ENCODE measurements around the gene HIBADH.

Gene HIBADH

GRCh38 chr7:27533652-27534081 lies 129.0 kb downstream of the HIBADH start:
- H3K27ac ChIP-seq (ENCODE audit: insufficient read depth, low read depth, low read length, poor library complexity, severe bottlenecking) = no peak overlapping the region
- 87 to 91% methylated on average over 4 to 6 of the region's 6 CpGs for WGBS, 2 experiments
- H3K27me3 ChIP-seq (ENCODE audit: control insufficient read depth, insufficient read depth, low read length, poor library complexity, severe bottlenecking) = no peaks in the 10 kb centered on the region
- H3K36me3 ChIP-seq (ENCODE audit: control insufficient read depth, insufficient read depth, low read length) = peaks cover 11% of the 10 kb centered on the region
- no peak overlapping the region for H3K4me3 ChIP-seq (ENCODE audit: insufficient read depth, low read depth, low read length)
- H3K4me1 ChIP-seq (ENCODE audit: control insufficient read depth, insufficient read depth, low read length) = no peaks in the 10 kb centered on the region
- no peaks in the 10 kb centered on the region for H3K9me3 ChIP-seq (ENCODE audit: control insufficient read depth, low read length)

DNA sequence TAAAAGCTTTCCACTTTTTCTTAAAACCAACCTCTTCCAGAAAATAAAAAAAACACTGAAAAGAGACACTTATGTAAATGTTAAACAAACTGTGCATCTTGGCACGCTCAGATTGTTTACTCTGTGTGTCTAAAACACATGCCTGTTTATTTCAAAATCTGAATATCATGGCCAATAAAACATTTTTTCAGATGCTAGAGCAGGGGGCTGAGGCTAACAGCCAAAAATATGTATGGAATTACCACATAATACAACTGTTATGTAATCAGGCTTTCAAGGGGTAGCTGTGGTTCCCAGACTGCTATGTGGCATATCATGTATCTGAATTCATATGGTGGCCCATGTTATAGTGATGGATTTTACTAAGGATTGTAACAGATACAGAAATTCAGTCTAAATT lies 130.4 kb downstream of the HIBADH start:
- H3K9me3 ChIP-seq (ENCODE audit: control insufficient read depth, low read length) = no peaks in the 10 kb centered on the region
- WGBS, 2 experiments = 100% methylated on average over 1 of the region's 1 CpG
- no peaks in the 10 kb centered on the region for H3K4me1 ChIP-seq (ENCODE audit: control insufficient read depth, insufficient read depth, low read length)
- H3K27me3 ChIP-seq (ENCODE audit: control insufficient read depth, insufficient read depth, low read length, poor library complexity, severe bottlenecking) = no peaks in the 10 kb centered on the region
- no peak overlapping the region for H3K27ac ChIP-seq (ENCODE audit: insufficient read depth, low read depth, low read length, poor library complexity, severe bottlenecking)
- no peak overlapping the region for H3K4me3 ChIP-seq (ENCODE audit: insufficient read depth, low read depth, low read length)
- peaks cover 13% of the 10 kb centered on the region for H3K36me3 ChIP-seq (ENCODE audit: control insufficient read depth, insufficient read depth, low read length)

GRCh38 chr7:27527348-27527714 lies 135.4 kb downstream of the HIBADH start:
- Histone ChIP-seq H3K36me3 (ENCODE audit: control insufficient read depth, insufficient read depth, low read length) (peaks cover 13% of the 10 kb centered on the region), H3K9me3 (ENCODE audit: control insufficient read depth, low read length) (no peaks in the 10 kb centered on the region), H3K27me3 (ENCODE audit: control insufficient read depth, insufficient read depth, low read length, poor library complexity, severe bottlenecking) (no peaks in the 10 kb centered on the region), H3K27ac (ENCODE audit: insufficient read depth, low read depth, low read length, poor library complexity, severe bottlenecking) (no peak overlapping the region), H3K4me3 (ENCODE audit: insufficient read depth, low read depth, low read length) (no peak overlapping the region), H3K4me1 (ENCODE audit: control insufficient read depth, insufficient read depth, low read length) (no peaks in the 10 kb centered on the region)
- 36 to 45% methylated on average over 2 of the region's 2 CpGs for WGBS, 2 experiments

DNA sequence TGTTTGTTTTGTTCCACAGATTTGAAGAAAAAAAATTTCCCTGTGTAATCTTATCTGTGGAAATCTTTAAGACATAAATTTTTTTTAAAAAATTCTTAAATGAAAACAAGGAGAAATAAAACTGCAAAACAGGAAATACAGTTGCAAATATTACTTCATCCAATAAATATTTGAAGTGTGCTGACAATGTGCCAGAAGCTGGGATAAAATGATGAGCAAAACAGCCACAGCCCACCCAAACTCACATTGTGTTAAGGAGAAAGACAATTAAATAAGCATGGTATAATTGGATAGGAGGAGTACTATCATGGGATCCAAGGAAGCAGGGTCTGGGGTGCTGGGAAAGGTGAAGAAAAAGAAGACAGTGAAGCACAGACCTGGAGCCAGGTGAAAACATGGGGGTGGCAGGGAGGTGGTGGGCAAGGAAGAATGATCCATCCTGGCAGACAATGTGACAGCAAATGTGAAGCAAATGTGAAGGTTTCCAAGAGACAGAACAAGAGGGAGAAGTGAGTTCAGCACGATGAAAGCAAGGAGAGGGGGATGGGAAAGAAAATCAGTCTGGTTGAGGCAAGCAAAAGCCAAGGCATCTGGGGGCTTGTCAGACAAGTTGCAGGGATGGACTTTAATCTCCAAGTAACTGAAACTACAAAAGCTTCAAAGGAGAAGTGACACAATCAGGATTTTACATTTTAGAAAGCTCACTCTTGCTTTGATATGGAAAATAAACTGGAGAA lies 135.9 kb downstream of the HIBADH start:
- Histone ChIP-seq H3K36me3 (ENCODE audit: control insufficient read depth, insufficient read depth, low read length) (peaks cover 13% of the 10 kb centered on the region), H3K27ac (ENCODE audit: insufficient read depth, low read depth, low read length, poor library complexity, severe bottlenecking) (no peak overlapping the region), H3K27me3 (ENCODE audit: control insufficient read depth, insufficient read depth, low read length, poor library complexity, severe bottlenecking) (no peaks in the 10 kb centered on the region), H3K4me1 (ENCODE audit: control insufficient read depth, insufficient read depth, low read length) (no peaks in the 10 kb centered on the region), H3K4me3 (ENCODE audit: insufficient read depth, low read depth, low read length) (no peak overlapping the region), H3K9me3 (ENCODE audit: control insufficient read depth, low read length) (no peaks in the 10 kb centered on the region)
- 11 to 14% methylated on average over 1 of the region's 1 CpG for WGBS, 2 experiments

GRCh38 chr7:27526131-27526530 lies 136.6 kb downstream of the HIBADH start:
- no peaks in the 10 kb centered on the region for H3K27me3 ChIP-seq (ENCODE audit: control insufficient read depth, insufficient read depth, low read length, poor library complexity, severe bottlenecking)
- H3K4me3 ChIP-seq (ENCODE audit: insufficient read depth, low read depth, low read length) = no peak overlapping the region
- no peaks in the 10 kb centered on the region for H3K9me3 ChIP-seq (ENCODE audit: control insufficient read depth, low read length)
- H3K36me3 ChIP-seq (ENCODE audit: control insufficient read depth, insufficient read depth, low read length) = peaks cover 13% of the 10 kb centered on the region
- WGBS, 2 experiments = 90 to 94% methylated on average over 4 to 5 of the region's 5 CpGs
- H3K4me1 ChIP-seq (ENCODE audit: control insufficient read depth, insufficient read depth, low read length) = no peaks in the 10 kb centered on the region
- no peak overlapping the region for H3K27ac ChIP-seq (ENCODE audit: insufficient read depth, low read depth, low read length, poor library complexity, severe bottlenecking)

- no peaks in the 10 kb centered on the region for H3K27me3 ChIP-seq (ENCODE audit: control insufficient read depth, insufficient read depth, low read length, poor library complexity, severe bottlenecking)
- H3K36me3 ChIP-seq (ENCODE audit: control insufficient read depth, insufficient read depth, low read length) = no peaks in the 10 kb centered on the region
- H3K4me3 ChIP-seq (ENCODE audit: insufficient read depth, low read depth, low read length) = no peak overlapping the region
- H3K9me3 ChIP-seq (ENCODE audit: control insufficient read depth, low read length) = no peaks in the 10 kb centered on the region
- no peak overlapping the region for H3K27ac ChIP-seq (ENCODE audit: insufficient read depth, low read depth, low read length, poor library complexity, severe bottlenecking)
- H3K4me1 ChIP-seq (ENCODE audit: control insufficient read depth, insufficient read depth, low read length) = no peaks in the 10 kb centered on the region
Measured at GRCh38 chr7:27523321-27523720, 139.4 kb downstream of the HIBADH start.

DNA sequence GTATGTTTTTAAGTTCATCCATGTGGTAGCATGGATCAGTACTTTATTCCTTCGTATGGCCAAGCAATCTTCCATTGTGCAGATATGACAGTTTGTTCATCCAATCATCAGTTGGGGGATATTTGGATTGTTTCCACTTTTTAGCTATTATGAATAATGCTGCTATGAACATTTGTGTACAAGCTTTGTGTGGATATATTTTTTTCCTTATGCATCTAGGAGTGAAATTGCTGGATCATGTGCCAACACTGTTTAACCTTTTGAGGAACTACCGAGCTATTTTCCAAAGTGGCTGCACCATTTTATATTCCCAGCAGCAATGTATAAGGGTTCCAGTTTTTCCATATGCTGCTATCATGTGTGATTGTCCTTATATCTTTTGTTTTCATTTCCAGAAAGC lies 140.1 kb downstream of the HIBADH start:
- Histone ChIP-seq H3K36me3 (ENCODE audit: control insufficient read depth, insufficient read depth, low read length) (no peaks in the 10 kb centered on the region), H3K9me3 (ENCODE audit: control insufficient read depth, low read length) (no peaks in the 10 kb centered on the region), H3K27ac (ENCODE audit: insufficient read depth, low read depth, low read length, poor library complexity, severe bottlenecking) (no peak overlapping the region), H3K4me3 (ENCODE audit: insufficient read depth, low read depth, low read length) (no peak overlapping the region), H3K4me1 (ENCODE audit: control insufficient read depth, insufficient read depth, low read length) (no peaks in the 10 kb centered on the region), H3K27me3 (ENCODE audit: control insufficient read depth, insufficient read depth, low read length, poor library complexity, severe bottlenecking) (no peaks in the 10 kb centered on the region)
- 83 to 99% methylated on average over 2 of the region's 2 CpGs for WGBS, 2 experiments

- peaks cover 6% of the 10 kb centered on the region for H3K4me1 ChIP-seq (ENCODE audit: control insufficient read depth, insufficient read depth, low read length)
- H3K36me3 ChIP-seq (ENCODE audit: control insufficient read depth, insufficient read depth, low read length) = no peaks in the 10 kb centered on the region
- no peak overlapping the region for H3K4me3 ChIP-seq (ENCODE audit: insufficient read depth, low read depth, low read length)
- no peaks in the 10 kb centered on the region for H3K27me3 ChIP-seq (ENCODE audit: control insufficient read depth, insufficient read depth, low read length, poor library complexity, severe bottlenecking)
- no peak overlapping the region for H3K27ac ChIP-seq (ENCODE audit: insufficient read depth, low read depth, low read length, poor library complexity, severe bottlenecking)
- WGBS, 2 experiments = 93 to 95% methylated on average over 16 to 17 of the region's 17 CpGs
- H3K9me3 ChIP-seq (ENCODE audit: control insufficient read depth, low read length) = no peaks in the 10 kb centered on the region
Measured at GRCh38 chr7:27520815-27521790, 141.6 kb downstream of the HIBADH start.

- Histone ChIP-seq H3K27me3 (ENCODE audit: control insufficient read depth, insufficient read depth, low read length, poor library complexity, severe bottlenecking) (no peaks in the 10 kb centered on the region), H3K27ac (ENCODE audit: insufficient read depth, low read depth, low read length, poor library complexity, severe bottlenecking) (no peak overlapping the region), H3K9me3 (ENCODE audit: control insufficient read depth, low read length) (no peaks in the 10 kb centered on the region), H3K36me3 (ENCODE audit: control insufficient read depth, insufficient read depth, low read length) (no peaks in the 10 kb centered on the region), H3K4me3 (ENCODE audit: insufficient read depth, low read depth, low read length) (no peak overlapping the region), H3K4me1 (ENCODE audit: control insufficient read depth, insufficient read depth, low read length) (peaks cover 6% of the 10 kb centered on the region)
- 92 to 93% methylated on average over 9 of the region's 9 CpGs for WGBS, 2 experiments
Measured at GRCh38 chr7:27519793-27520469, 142.8 kb downstream of the HIBADH start.
